PFSK-1 (cell line): ENCODE results near the gene BAIAP2L1.

Experiments
- FOXP2 ChIP-seq: optimal IDR thresholded peaks from 2 replicates; pipeline ENCODE3; 2011; ENCODE audit warnings: borderline replicate concordance, control low read depth, inconsistent platforms; ENCODE audit not compliant: insufficient read depth; ENCODE audit errors: extremely low read length, extremely low read depth
- POLR2AphosphoS5 ChIP-seq: IDR thresholded peaks from 2 replicates; pipeline ENCODE4 v1.6.1; 2012; ENCODE audit warnings: low read depth, mild to moderate bottlenecking, control low read depth, low read length, moderate library complexity
- REST ChIP-seq, 2 experiments: IDR thresholded peaks; 2 replicates each; pipeline versions ENCODE4 v1.6.1 to v1.8.0; 2011 to 2012; ENCODE audit warnings: low read depth in 2 of 2, low read length in 2 of 2, control low read depth in 1 of 2, inconsistent platforms in 1 of 2, mild to moderate bottlenecking in 1 of 2, moderate library complexity in 1 of 2; ENCODE audit not compliant: insufficient read depth in 1 of 2
- SIN3A ChIP-seq: IDR thresholded peaks from 2 replicates; pipeline ENCODE4 v1.6.1; 2012; ENCODE audit warnings: mild to moderate bottlenecking, low read length, moderate library complexity, borderline replicate concordance; ENCODE audit not compliant: insufficient read depth
- TAF1 ChIP-seq: IDR thresholded peaks from 2 replicates; pipeline ENCODE4 v1.6.1; 2012; ENCODE audit warnings: low read length, control low read depth, borderline replicate concordance; ENCODE audit not compliant: insufficient read depth

Gene BAIAP2L1

DNA sequence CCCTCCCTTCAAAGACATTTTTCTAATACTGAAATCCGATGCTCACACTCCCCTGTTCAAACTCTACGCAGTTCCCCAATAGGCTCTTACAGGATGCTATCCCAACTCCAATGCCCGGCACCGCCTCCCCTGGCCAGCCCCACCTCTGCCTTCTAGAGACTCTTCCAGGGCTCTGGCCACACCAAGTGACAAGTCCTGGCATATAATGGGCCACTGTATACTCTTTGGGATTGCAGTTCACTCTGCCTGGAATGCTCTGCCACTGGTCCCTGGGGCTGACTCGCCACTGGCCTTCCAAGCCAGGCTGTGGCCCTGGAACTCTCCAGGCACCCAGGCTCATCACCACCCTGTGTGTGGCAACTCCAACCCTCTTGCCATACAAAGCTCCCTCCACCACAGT, 122.5 kb downstream of the BAIAP2L1 start:
- no peak for TF ChIP-seq FOXP2
- TF ChIP-seq SIN3A: no peak
- TF ChIP-seq POLR2AphosphoS5: no peak
- no peak for TF ChIP-seq TAF1
- TF ChIP-seq REST (IDR thresholded peaks at IDR 0.05; ENCODE audit: insufficient read depth in 1 of 2, low read depth in 2 of 2, low read length in 2 of 2): no peak

- no peak for TF ChIP-seq TAF1
- TF ChIP-seq REST (IDR thresholded peaks at IDR 0.05; ENCODE audit: insufficient read depth in 1 of 2, low read depth in 2 of 2, low read length in 2 of 2): no peak
- no peak for TF ChIP-seq POLR2AphosphoS5
- no peak for TF ChIP-seq FOXP2
- no peak for TF ChIP-seq SIN3A
Measured at GRCh38 chr7:98276241-98276761, 124.6 kb downstream of the BAIAP2L1 start.

- TF ChIP-seq REST (IDR thresholded peaks at IDR 0.05; ENCODE audit: insufficient read depth in 1 of 2, low read depth in 2 of 2, low read length in 2 of 2) (no peak), FOXP2 (no peak), SIN3A (no peak), TAF1 (no peak), POLR2AphosphoS5 (no peak)
Measured at GRCh38 chr7:98267303-98267702, 133.6 kb downstream of the BAIAP2L1 start.

DNA sequence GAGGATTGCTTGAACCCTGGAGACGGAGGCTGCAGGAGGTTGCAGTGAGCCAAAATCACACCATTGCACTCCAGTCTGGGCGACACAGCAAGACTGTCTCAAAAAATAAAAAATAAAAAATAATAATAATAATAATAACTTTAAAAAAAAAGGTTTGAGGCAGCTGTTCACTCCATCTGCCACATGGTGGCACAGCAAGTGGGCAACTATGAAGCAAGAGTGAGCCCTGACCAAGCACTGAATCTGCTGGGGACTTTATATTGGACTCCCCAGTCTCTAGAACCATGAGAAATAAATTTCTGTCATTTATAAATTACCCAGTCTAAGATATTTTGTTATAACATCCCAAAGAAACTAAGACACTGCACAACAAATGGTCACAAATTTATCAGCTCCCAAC, 134.1 kb downstream of the BAIAP2L1 start:
- TF ChIP-seq REST (IDR thresholded peaks at IDR 0.05; ENCODE audit: insufficient read depth in 1 of 2, low read depth in 2 of 2, low read length in 2 of 2): no peak
- no peak for TF ChIP-seq POLR2AphosphoS5
- no peak for TF ChIP-seq TAF1
- TF ChIP-seq FOXP2: no peak
- no peak for TF ChIP-seq SIN3A

DNA sequence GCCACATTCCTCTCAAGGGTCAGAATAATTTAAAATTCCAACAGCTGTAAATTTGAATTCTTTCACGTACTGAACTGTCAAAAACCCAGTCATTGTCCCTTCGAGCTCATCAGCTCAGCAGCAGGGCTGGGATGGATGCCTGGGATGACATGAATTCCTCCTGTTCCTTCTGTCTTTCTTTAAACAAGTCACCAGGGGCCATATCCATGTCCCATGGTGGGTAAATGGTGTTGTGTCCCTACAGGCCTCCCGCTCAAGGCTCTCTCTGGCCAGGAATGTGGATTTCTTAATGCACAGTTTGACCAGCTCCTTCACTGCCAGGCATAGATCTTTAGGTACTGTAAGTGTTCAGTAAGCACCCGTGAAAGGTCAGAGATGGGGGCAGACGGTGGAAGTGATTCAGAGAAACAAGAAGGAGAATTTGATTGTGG, 135.0 kb downstream of the BAIAP2L1 start:
- no peak for TF ChIP-seq POLR2AphosphoS5
- TF ChIP-seq TAF1: no peak
- TF ChIP-seq REST (IDR thresholded peaks at IDR 0.05; ENCODE audit: insufficient read depth in 1 of 2, low read depth in 2 of 2, low read length in 2 of 2): no peak
- no peak for TF ChIP-seq FOXP2
- TF ChIP-seq SIN3A: no peak
